SKM-1 (cell line): ENCODE results near the gene RIPOR2.
"Not testable (repeated sequence)": the region's sequence is repeated elsewhere in the genome, so short reads cannot be mapped to it uniquely, and the experiment has no call there.

ENCODE experiments used
- DNase-seq: peaks from one replicate; lab custom pipeline; 2025; ENCODE audit not compliant: unreplicated experiment; lab: John Stamatoyannopoulos, UW

RIPOR2 gene

DNA sequence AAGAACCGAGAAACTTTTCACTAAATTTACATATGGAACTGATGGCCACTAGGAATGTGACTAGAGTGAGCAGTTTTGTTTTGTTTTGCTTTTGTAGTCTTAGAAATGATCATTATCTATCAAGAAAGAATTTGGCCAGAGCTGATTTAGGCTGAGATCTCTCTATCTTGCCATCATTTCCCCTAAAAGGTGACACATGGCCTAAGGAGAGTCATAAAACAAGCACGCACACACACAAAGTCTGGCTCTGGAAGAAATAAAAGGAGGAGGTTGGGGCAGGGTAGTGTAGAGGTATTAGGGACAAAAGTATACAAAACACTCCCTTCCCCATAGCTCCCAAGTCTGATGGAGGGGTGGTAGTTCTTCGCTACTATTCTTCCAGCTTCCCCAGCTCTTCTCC is 56.4 kb downstream of the RIPOR2 start:
- no peak for DNase-seq

DNA sequence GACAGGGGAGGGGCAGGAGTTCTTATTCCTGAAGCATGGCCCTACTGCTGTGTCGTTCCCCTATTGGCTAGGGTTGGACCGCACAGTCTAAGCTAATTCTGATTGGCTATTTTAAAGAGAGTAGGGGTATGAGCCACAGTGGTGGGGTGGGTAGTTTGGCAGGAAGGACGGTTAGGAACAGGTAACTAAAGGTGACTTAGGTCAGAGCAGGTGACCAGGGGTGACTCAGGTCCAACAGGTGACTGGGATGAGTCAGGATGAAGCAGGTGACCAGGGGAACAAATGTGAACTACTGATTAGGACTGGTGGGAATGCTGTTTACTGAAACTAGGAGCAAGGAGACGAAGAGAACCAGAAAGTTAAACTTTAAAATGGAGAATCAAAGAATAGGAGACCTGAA is 58.0 kb downstream of the RIPOR2 start:
- not testable (repeated sequence) for DNase-seq

DNA sequence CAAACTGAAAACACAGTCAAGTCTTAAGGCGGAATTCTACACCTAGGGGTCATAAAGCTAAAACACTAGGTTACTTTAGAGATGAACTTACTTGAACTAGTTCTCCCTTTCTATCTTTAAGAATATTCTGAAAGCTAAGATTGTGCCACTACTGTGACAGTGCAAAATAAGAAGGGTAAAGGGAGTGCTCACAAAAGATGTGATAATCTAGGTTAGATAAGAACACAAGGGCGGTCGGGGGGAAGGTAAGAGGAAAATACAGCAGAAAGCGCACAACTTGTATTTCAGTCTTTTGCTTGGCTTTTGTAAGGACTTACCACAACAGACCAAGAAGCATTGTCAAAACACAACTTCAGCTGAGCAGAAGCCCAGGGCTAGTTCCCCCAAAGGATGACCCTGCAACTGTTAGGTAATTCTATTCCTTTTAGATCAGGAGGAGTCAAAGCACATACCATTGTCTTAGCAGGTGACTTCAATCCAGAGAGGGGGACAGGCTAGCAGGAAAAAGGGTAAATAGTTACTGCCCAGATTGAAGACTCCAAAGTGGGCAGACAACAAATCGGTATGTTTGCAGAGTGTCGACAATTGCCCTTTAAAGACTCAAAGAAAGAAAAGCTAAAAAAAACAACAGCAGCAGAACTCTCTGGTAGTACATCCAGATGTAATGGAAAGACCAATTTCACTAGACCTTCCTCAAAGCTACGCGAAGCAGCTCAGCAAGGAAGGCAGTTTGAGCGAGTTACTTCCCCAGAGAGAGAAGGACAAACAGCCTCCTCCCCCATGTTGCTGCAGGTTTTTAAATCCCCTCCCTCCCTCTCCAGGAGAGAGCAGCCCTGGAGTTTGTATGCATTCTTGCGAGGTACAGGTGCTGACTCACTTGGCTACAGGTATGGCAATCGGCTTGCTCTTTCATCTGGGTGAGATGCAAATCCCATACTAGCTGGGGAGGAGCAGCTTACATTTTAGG is 59.0 kb downstream of the RIPOR2 start:
- DNase-seq, result no peak

- DNase-seq, result no peak
Measured at GRCh38 chr6:24875534-24875901, 60.2 kb downstream of the RIPOR2 start.

DNA sequence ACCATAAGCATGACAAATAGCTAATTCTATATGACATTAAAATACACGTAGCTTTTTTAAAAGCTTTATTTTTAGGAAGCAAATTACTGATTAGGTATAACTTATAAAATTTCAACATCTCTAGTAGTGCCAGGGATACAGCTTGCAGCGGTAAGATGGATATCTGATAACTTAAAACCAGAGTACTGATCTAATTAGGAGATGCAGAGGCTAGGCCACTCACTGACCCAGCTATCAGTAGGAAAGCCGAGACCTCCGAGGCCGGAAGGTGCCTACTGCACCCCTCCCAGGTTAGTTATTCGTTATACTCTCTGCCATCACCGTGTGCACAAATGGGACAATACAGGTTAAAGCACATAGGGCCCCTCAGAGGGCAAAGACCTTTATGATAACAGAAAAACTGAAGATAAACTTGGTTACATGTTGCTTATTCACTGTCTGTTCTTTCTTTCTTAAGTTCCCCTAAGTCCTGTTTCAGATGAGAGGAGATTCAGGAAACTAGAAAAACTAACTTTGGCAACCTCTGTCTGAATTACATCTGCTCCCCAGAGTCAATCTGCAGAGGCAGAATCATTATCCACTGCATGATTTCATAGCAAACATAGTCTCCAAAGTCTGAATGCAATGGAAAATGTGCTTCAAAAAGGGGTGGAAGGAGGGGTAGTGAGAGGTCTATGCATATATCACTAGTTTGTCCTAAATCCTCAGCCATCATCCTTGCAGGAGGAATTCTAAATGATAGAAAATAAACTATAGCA is 60.8 kb downstream of the RIPOR2 start:
- no peak for DNase-seq

DNA sequence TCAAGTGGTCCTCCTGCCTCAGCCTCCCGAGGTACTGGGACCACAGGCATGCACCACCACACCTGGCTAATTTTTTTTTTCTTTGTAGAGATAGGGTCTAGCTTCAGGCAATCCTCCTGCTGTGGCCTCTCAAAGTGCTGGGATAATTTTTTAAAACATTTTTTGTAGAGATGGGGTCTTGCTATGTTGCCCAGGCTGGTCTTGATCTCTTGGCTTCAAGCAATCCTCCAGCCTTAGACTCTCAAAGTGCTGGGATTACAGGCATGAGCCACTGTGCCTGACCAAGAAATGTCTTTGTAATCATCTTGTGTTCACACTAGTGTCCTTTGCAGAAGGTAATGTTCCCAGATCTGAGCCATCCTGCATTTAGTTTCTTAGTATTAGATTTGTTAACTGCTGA is 61.6 kb downstream of the RIPOR2 start:
- no peak for DNase-seq

DNA sequence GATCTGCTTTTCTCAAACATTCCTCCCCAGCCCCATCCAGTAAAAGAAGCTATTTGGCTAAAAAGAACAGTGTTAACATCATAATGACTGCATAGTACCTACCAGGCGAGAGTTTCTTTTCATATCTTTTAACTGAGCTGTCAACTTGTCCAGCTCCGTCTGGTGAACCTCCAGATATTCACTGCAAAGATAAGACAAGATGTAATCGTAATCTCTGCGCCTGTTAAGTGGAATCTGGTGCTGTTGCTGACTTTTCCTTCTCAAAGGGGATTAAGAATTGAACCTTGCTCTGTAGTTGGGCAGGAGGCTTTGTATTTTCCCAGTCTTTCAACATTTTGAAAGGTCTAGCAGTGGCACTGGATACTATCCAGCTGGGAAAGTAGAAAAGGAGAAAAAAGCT is 63.0 kb downstream of the RIPOR2 start:
- no peak for DNase-seq

GRCh38 chr6:24868765-24869164 is 67.0 kb downstream of the RIPOR2 start:
- no peak for DNase-seq

DNA sequence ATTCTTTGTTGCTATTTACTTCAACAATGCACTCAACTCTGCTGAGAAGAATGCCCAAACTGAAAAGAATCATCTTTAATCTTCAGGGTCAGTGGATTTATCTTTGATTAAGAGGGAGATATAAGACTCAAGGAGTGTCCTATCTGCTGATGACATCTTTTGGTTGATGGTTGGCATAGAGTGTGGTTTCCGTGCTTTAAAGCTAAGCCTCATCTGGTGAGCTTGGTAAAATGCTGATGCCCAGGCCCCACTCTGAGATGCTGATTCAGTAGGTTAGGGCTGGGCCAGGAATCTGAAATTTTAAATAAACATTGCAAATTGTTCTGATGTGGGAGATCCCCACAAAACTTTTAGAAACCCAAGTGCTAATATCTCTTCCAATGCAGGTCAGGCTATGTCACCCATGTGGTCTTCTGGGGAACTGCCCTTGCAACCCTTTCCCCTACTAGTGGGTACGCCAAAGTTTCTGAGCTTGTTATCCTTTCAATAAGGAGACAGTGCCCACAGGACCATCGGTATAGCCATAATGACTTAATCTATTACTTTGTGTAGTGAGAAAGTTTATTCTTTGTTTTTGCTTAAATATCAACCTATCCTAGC is 68.6 kb downstream of the RIPOR2 start:
- DNase-seq, result no peak

DNA sequence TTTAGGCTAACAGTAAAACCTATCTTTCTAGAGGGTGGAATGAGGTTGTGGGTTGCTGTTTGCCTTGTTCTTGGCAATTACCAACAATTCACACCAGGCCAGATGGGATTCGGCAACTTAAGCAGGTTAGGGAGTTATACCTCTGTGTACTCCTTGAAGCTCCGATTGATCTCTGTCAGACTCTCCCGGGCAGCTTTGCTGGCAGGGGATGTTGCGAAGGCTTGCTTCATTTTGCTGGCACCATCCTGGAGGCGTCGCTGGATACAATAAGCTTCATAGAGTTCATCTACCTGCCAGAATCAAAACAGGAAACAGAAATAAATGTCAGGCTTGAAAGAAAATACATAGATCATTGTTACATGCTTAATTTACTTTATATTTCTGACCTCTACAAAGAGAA is 70.6 kb downstream of the RIPOR2 start:
- no peak for DNase-seq

DNA sequence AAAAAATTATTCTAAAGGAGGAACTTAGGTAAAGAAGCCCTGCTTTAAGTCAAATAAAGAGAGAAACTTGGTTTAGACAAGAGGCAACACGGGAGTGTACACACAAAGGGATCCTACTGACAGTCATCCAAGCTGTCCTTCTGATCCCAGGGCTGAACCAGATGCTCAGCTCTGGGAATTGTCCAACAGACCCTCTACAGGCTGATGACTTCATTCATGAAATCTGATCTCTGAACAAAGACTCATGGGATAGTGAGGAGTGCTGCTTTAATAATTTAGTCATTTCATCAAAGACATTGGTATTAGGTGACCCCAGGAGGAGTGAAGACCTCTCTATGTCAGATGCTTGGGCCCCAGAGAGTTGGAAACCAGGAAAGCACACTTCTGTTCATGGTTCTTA is 71.4 kb downstream of the RIPOR2 start:
- DNase-seq, result no peak

DNA sequence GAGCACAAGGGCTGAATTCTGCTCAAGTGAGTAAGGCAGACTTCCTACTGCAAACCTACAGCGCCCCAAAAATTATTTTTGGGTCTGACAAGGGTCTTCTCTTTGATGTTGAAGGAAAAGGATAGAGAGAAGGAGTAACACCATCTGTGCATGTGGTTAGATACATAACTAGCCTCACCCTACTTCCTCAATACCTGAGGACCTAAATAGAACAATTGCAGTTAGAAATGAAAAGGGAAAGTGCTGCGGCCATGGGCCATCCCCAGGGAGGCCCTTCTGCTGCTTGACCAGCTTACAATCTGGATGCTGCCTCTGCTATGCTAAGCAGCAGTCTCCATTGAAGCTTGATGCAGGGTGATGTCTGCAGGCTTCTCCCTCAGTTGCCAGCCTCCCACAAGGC is 73.8 kb downstream of the RIPOR2 start:
- DNase-seq, result peak; percentile 15

DNA sequence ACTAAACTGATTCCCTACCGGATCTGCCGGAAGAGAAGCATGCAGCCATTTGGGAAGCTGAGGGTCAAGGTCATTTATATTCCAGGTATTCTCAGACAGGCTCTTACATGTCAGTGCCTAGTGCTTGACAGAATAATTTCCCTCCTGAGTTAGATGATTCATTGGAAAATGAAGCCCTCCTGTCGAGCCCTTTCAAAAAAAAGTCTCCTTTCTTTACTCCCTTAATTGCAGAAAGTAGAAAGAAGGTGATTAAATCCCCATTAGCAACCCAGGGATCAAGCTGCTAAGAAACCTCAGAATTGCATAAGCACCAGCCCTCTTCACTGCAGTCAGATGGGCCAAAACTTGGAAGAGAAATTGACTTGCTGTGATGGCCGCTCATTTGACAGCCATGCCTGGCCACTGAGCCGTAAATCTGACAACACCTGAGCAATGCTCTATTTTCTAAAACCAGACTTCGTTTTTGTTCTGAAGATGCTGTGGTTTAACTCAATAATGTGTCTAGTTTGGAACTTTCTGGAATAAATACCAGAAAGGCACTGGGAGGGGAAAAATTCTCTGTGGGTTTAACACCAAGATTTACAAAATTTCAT is 76.1 kb downstream of the RIPOR2 start:
- peak; percentile 14 for DNase-seq

- DNase-seq, result no peak
Measured at GRCh38 chr6:24859132-24859531, 76.6 kb downstream of the RIPOR2 start.

DNA sequence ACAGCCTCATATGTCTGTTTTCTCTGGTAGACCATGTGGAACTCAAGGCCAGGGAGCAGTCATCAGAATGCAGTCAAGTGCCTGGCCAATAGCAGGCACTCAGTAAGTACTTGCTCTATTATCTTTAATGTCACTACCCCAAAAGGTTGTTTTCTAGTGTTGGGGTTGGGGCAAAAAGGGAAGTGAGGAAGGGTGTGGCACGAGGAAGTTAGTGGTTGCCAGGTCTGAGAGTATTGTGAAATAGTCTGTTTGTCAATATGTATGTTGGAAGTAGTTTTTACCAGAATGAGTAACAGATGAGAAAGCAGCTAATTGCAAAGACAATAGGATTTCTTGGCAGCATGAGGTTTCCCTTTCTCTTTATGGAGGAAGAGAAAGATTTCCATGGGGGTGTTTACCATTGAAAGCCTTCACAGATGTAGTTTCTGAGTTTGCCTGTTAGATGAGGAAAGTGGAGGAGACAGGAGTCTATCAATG is 77.5 kb downstream of the RIPOR2 start:
- DNase-seq, result peak; percentile 82

DNA sequence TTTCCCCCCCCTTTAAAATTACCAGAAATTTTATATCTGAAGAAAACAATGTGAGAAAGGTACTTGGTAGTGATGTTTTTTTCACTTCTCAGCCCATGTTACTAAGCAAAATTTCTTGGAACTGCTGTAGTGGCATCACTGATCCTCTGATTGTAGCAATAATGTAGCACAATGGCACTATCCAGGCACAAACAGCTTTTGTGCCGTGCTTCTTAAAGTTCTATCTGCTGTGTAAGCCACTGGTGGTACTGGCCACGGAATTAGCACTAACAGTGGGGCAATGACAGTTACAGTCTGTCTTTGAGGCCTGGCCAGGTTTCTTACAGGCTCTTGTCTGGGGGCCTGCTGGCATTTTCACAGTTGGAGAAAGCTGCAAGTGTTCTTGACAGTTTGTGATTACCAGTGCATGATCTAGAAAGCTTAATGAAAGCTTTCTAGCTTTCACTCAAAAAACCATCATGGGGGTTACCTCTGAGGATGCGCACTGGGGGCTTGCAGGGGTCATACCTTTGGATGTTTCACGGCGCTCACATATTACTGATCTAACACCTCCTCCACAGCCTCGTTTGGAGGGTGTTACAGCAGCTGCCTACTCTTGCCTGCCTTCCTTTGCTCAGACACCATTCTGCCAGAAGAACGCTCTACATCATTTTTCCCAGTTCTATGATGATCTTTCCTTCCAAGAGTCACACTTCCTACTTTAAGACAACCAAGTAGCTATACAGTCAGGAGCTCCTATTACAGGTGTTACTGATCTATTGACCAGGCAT is 78.7 kb downstream of the RIPOR2 start:
- DNase-seq, result no peak

- DNase-seq, result no peak
Measured at GRCh38 chr6:24856246-24856599, 79.5 kb downstream of the RIPOR2 start.

DNA sequence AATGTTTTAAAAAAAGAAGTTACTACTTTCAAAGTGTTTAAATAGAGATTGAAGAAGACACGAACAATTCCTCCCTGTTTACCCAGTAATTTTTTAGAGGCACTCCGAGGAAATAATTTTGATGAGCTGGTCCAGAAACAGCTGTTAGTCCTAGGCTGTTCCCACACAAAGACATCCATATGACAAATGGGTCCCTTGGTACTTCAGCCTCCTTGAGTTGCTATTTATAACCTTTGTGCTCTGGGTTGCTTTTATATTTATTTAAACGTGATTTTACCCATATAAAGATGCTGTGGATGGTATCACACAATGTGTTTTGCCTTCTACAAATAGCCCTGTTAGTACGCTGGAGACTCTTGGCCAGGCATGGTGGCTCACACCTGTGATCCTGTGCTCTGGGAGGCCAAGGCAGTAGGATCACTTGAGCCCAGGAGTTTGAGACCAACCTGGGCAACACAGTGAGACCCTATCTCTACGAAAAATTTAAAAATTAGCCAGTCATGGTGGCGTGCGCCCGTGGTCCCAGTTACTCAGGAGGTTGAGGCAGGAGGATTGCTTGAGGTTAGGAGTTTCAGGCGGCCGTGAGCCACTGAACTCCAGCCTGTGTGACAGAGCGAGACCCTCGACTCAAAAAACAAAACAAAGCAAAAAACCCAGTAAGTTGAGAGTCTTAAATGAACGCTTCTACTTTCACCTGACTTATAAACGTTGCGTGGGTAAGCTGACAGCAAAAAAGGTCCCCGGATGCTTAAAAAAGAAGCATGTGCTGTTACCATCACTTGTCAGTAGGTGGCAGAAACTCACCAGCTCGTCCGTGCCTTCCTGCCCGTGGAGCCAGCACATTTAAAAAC is 80.1 kb downstream of the RIPOR2 start:
- peak; percentile 62 for DNase-seq

DNA sequence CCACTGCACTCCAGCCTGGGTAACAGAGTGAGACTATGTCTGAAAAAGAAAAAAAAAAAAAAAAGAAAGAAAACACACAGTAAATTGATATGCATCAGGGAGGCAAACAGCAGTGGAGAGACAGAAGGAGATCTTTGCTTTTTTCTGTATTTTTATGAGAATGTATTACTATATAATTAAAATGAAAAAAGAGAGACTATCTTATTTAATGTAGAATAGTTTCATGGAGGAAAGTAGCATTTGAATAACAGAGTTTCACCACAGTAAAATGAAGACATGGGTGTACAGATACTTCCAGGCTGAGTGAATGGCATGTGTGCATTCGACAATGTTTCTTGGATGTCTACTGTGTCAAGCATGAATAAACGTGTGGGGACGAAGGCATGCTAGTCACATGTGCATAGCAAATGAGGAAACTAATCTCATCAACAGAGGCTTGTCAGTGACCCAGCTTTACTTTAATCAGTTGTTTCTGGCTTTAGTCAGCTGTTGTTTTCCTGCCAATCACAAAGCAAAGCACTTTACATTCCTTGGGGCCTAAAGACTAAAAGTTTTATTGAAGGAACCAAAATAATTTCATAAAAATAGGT is 81.6 kb downstream of the RIPOR2 start:
- no peak for DNase-seq
